ENCODE results near the gene TBCCD1. TPM values are rescaled to one million over a fixed set of nuclear protein-coding genes. Genes with fewer than 3 reads are reported as not detected.

Gene TBCCD1
- total RNA-seq, 1 donor from 2014 or later: 19.5 TPM

DNA sequence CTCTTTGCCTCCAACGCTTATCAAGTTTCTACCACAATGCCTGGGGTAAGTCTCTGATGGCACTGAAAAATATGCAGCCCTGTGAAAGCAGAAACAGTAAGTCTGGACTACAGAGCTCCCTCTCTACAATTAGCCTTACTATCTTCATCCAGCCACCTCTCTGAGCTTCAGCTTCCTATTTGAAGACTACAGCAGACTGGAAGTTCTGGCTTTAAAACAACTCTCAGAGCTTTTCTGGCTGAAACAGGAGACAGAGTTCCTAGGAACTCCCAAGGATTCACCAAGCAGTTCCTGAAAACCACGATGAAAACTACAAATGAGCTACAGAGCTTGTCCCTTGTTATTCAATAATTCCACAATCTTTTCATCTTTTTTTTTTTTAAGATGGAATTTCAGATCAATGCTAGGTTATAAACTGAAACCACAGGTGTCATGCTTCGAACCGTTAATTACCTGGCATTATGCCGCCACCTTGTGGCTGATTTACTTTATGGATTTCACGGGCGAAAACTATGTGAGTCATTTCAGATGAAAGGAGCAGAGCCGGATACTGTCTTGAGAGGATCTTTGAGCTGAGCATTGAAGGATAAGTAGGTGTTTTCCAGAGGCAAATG lies 26.8 kb downstream of the TBCCD1 start:
- Mint-ChIP-seq H3K36me3 (ENCODE audit: low read depth, unreplicated experiment) (no peaks in the 10 kb centered on the region), H3K9me3 (ENCODE audit: unreplicated experiment) (no peaks in the 10 kb centered on the region), H3K4me1 (ENCODE audit: unreplicated experiment) (peaks cover 9% of the 10 kb centered on the region), H3K4me3 (ENCODE audit: unreplicated experiment) (no peak overlapping the region), H3K27ac (ENCODE audit: unreplicated experiment) (no peak overlapping the region), H3K27me3 (ENCODE audit: unreplicated experiment) (no peaks in the 10 kb centered on the region)
- TF ChIP-seq, protein P1, sequence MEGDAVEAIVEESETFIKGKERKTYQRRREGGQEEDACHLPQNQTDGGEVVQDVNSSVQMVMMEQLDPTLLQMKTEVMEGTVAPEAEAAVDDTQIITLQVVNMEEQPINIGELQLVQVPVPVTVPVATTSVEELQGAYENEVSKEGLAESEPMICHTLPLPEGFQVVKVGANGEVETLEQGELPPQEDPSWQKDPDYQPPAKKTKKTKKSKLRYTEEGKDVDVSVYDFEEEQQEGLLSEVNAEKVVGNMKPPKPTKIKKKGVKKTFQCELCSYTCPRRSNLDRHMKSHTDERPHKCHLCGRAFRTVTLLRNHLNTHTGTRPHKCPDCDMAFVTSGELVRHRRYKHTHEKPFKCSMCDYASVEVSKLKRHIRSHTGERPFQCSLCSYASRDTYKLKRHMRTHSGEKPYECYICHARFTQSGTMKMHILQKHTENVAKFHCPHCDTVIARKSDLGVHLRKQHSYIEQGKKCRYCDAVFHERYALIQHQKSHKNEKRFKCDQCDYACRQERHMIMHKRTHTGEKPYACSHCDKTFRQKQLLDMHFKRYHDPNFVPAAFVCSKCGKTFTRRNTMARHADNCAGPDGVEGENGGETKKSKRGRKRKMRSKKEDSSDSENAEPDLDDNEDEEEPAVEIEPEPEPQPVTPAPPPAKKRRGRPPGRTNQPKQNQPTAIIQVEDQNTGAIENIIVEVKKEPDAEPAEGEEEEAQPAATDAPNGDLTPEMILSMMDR (IDR thresholded peaks at IDR 0.05; ENCODE audit: unreplicated experiment): peak; percentile 89
- DNase-seq (ENCODE audit: low spot score): peak; percentile 75

GRCh38 chr3:186538779-186539178 lies 28.4 kb downstream of the TBCCD1 start:
- no peak for DNase-seq (ENCODE audit: low spot score)

DNA sequence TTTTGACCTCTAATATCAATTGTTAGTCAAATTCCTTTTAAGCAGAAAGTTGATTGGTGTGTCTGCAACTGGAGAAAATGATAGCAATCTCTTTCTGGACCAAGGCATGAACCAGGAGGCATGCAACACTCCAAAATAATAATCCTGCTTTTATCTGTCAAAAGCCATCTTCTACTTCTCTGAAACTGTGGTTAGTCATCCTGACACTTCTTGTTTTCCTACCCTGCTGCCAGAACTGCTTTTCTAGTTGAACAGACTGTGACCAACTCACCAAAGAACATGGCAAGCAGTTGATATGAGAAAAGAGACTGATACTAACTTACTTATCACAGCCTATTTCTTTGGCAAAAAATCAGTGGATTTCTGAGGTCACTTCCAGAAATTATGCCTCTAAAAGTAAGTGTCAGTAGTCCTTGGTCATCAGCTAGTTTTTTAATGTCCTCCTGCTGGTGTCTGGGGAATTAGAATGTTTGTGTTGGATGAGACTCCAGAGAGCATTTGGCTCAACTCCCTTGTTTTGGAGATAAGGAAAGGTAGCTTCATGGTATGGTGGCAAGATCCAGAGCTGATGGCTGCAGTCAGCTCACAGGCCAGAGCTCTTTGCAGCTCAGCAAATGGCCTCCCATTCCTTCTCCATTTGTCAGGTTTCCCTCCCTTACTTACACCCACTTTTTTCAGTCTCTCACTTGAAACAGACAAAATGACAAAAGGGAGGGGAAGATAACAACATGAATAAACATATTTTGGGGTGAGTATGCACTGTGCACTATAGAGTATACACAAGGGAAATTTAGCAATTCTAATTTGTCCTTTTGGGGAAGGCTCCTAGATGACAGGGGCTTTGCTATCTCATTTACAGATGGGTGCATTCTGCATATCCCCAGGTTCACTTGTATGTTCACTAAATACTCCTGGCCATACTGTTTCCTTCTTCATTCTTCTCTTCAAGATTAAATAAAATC lies 30.0 kb downstream of the TBCCD1 start:
- peaks cover 13% of the 10 kb centered on the region for H3K4me1 Mint-ChIP-seq (ENCODE audit: unreplicated experiment)
- H3K36me3 Mint-ChIP-seq (ENCODE audit: low read depth, unreplicated experiment): no peaks in the 10 kb centered on the region
- H3K4me3 Mint-ChIP-seq (ENCODE audit: unreplicated experiment): no peak overlapping the region
- no peaks in the 10 kb centered on the region for H3K27me3 Mint-ChIP-seq (ENCODE audit: unreplicated experiment)
- no peak overlapping the region for H3K27ac Mint-ChIP-seq (ENCODE audit: unreplicated experiment)
- DNase-seq (ENCODE audit: low spot score): no peak
- H3K9me3 Mint-ChIP-seq (ENCODE audit: unreplicated experiment): no peaks in the 10 kb centered on the region
- TF ChIP-seq, protein P1 (IDR thresholded peaks at IDR 0.05; ENCODE audit: unreplicated experiment): no peak

More at GRCh38 chr3:186538779-186539178, 28.4 kb downstream of the TBCCD1 start:
- TF ChIP-seq, protein P1 (IDR thresholded peaks at IDR 0.05; ENCODE audit: unreplicated experiment): no peak
- no peak overlapping the region for H3K4me3 Mint-ChIP-seq (ENCODE audit: unreplicated experiment)
- H3K4me1 Mint-ChIP-seq (ENCODE audit: unreplicated experiment): peaks cover 9% of the 10 kb centered on the region
- no peak overlapping the region for H3K27ac Mint-ChIP-seq (ENCODE audit: unreplicated experiment)
- H3K27me3 Mint-ChIP-seq (ENCODE audit: unreplicated experiment): no peaks in the 10 kb centered on the region
- H3K9me3 Mint-ChIP-seq (ENCODE audit: unreplicated experiment): no peaks in the 10 kb centered on the region
- no peaks in the 10 kb centered on the region for H3K36me3 Mint-ChIP-seq (ENCODE audit: low read depth, unreplicated experiment)

DNA sequence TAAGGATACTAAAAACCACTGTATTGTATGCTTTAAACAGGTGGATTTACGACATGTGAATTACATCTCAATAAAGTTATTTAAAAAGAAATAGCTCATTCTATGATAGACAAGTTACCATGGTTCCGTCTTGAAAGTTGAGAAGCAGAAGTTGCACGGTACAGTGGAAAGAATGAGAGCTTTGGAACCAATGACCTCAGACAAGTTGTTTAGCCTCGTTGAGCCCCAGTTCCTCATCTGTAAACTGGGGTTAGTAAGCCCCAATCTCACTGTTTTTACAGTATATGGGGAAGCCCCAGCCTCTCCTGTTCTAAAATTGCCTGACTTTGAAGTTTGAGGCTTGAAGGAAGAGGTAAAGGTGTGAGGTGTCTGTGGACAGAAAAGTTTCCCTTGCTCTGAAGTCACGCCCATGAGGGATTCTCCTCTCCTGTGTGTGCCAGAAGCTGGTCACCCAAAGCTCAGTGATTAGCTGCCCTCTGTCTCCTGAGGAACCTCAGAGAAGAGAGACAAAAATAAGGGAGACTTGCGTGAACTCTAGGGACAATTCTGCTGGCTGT lies 32.9 kb downstream of the TBCCD1 start:
- DNase-seq (ENCODE audit: low spot score): no peak
- Mint-ChIP-seq H3K4me3 (ENCODE audit: unreplicated experiment) (no peak overlapping the region), H3K4me1 (ENCODE audit: unreplicated experiment) (peaks cover 12% of the 10 kb centered on the region), H3K27ac (ENCODE audit: unreplicated experiment) (no peak overlapping the region), H3K36me3 (ENCODE audit: low read depth, unreplicated experiment) (no peaks in the 10 kb centered on the region), H3K9me3 (ENCODE audit: unreplicated experiment) (no peaks in the 10 kb centered on the region), H3K27me3 (ENCODE audit: unreplicated experiment) (no peaks in the 10 kb centered on the region)
- TF ChIP-seq, protein P1 (IDR thresholded peaks at IDR 0.05; ENCODE audit: unreplicated experiment): no peak

Data from endothelial cell (in vitro differentiated cells).